Trophoblast cell (in vitro differentiated cells and primary cell): ENCODE measurements around the gene PPL.

ENCODE experiments used
- DNase-seq, 2 donors: peaks; one replicate each; pipeline ENCODE4 v3.0.0-alpha.2; 2016
- H2AFZ ChIP-seq: 2 replicates; pipeline ENCODE4 v1.6.1; 2013; ENCODE audit warnings: low read length, moderate library complexity, mild to moderate bottlenecking; ENCODE audit not compliant: insufficient read depth, poor library complexity
- H2AK5ac ChIP-seq: 2 replicates; pipeline ENCODE4 v1.6.1; 2013; ENCODE audit warnings: mild to moderate bottlenecking, low read length
- H2BK120ac ChIP-seq: 2 replicates; pipeline ENCODE4 v1.6.1; 2013; ENCODE audit warnings: low read length, mild to moderate bottlenecking, moderate library complexity; ENCODE audit not compliant: insufficient read depth, poor library complexity
- H2BK12ac ChIP-seq: 2 replicates; pipeline ENCODE4 v1.6.1; 2013; ENCODE audit warnings: mild to moderate bottlenecking, low read length, moderate library complexity
- H2BK5ac ChIP-seq: 2 replicates; pipeline ENCODE4 v1.6.1; 2013; ENCODE audit warnings: low read length, low read depth, moderate library complexity, mild to moderate bottlenecking; ENCODE audit not compliant: poor library complexity
- H3K14ac ChIP-seq: 2 replicates; pipeline ENCODE4 v1.6.1; 2013; ENCODE audit warnings: mild to moderate bottlenecking, low read length
- H3K18ac ChIP-seq: 2 replicates; pipeline ENCODE4 v1.6.1; 2013; ENCODE audit warnings: mild to moderate bottlenecking, low read length
- H3K23ac ChIP-seq: 2 replicates; pipeline ENCODE4 v1.6.1; 2013; ENCODE audit warnings: low read length
- H3K27ac ChIP-seq: 2 replicates; pipeline ENCODE4 v1.5.1; 2013; ENCODE audit warnings: low read depth, mild to moderate bottlenecking, inconsistent platforms, low read length, moderate library complexity
- H3K27me3 ChIP-seq: 2 replicates; pipeline ENCODE4 v1.6.1; 2013; ENCODE audit warnings: inconsistent platforms, mild to moderate bottlenecking, low read length, moderate library complexity; ENCODE audit not compliant: insufficient read depth
- H3K36me3 ChIP-seq, 2 experiments: 1 replicate in 1 of 2; 2 replicates in 1 of 2; pipeline ENCODE4 v1.6.1; 2013; ENCODE audit warnings: low read length in 2 of 2, mild to moderate bottlenecking in 2 of 2, moderate library complexity in 1 of 2; ENCODE audit not compliant: insufficient read depth in 2 of 2, control insufficient read depth in 1 of 2
- H3K4ac ChIP-seq: 2 replicates; pipeline ENCODE4 v1.6.1; 2013; ENCODE audit warnings: low read depth, mild to moderate bottlenecking, low read length, moderate library complexity
- H3K4me1 ChIP-seq, 2 experiments: 1 replicate in 1 of 2; 2 replicates in 1 of 2; pipeline ENCODE4 v1.6.1; 2013; ENCODE audit warnings: low read length in 2 of 2, mild to moderate bottlenecking in 2 of 2, moderate library complexity in 1 of 2; ENCODE audit not compliant: insufficient read depth in 2 of 2, control insufficient read depth in 1 of 2
- H3K4me2 ChIP-seq: 2 replicates; pipeline ENCODE4 v1.6.1; 2013; ENCODE audit warnings: inconsistent platforms, mild to moderate bottlenecking, low read length, moderate library complexity
- H3K4me3 ChIP-seq: 2 replicates; pipeline ENCODE4 v1.5.1; 2013; ENCODE audit warnings: mild to moderate bottlenecking, low read depth, low read length, inconsistent platforms
- H3K79me1 ChIP-seq: one replicate; pipeline ENCODE4 v1.6.1; 2013; ENCODE audit warnings: low read length
- H3K79me2 ChIP-seq: 2 replicates; pipeline ENCODE4 v1.6.1; 2013; ENCODE audit warnings: low read length, mild to moderate bottlenecking; ENCODE audit not compliant: control insufficient read depth, insufficient read depth, poor library complexity
- H3K9ac ChIP-seq: 2 replicates; pipeline ENCODE4 v1.6.1; 2013; ENCODE audit warnings: mild to moderate bottlenecking, low read length
- H3K9me3 ChIP-seq: 2 replicates; pipeline ENCODE4 v1.6.1; 2013; ENCODE audit warnings: low read depth, mild to moderate bottlenecking, control low read depth, inconsistent platforms, low read length; ENCODE audit not compliant: insufficient read depth
- H4K12ac ChIP-seq: 2 replicates; pipeline ENCODE4 v1.6.1; 2013; ENCODE audit warnings: low read depth, mild to moderate bottlenecking, low read length, moderate library complexity
- H4K8ac ChIP-seq: 2 replicates; pipeline ENCODE4 v1.6.1; 2013; ENCODE audit warnings: low read depth, mild to moderate bottlenecking, low read length, moderate library complexity
- H4K91ac ChIP-seq: one replicate; pipeline ENCODE4 v1.6.1; 2013; ENCODE audit warnings: low read depth, mild to moderate bottlenecking, low read length, moderate library complexity
- WGBS: extraction: QIAGEN DNeasy Blood & Tissue Kit; methylation state at CpG from one replicate; pipeline ENCODE4 v1.1.7; 2013; ENCODE audit warnings: missing lambda C conversion rate; ENCODE audit not compliant: insufficient read length, insufficient coverage; ENCODE audit errors: extremely low coverage; 5-methylcytosine and 5-hydroxymethylcytosine counted together

PPL gene

DNA sequence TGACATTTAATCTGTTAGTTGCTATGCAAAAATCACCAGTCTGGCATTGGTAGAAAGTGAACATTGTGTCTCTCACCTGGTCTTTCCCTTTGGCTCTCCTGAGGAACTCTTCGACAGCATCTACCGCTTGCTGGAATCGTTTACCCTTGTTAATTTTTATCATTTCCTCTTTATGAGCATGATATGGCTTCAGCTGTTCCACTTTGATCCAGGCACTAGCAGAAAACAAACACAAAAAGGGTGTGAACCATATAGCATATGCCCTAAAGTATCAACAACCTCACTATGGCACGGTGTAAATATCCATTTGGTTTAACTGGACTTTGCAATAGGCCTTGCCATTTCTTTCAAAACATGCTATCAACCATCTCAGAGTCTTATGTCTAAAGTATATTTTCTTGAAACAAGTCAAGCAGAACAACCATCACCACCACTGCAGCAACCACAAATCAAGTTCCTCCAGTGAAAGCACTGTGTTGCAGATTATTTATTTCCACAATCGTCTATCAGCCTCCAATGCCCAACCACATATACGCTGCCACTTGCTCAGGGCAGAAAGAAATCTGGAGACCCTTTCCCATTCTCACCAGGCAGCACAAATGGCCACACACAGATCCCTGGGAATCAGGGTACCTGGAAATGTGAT lies 104.1 kb downstream of the PPL start:
- Histone ChIP-seq H3K27ac (no peak overlapping the region), H3K36me3 (peaks cover 43 to 62% of the 10 kb centered on the region in 2 experiments), H2BK120ac (no peak overlapping the region), H3K9me3 (no peaks in the 10 kb centered on the region), H4K12ac (no peak overlapping the region), H3K14ac (no peak overlapping the region), H3K23ac (no peak overlapping the region), H3K79me1 (no peaks in the 10 kb centered on the region), H2BK12ac (no peak overlapping the region), H3K79me2 (no peaks in the 10 kb centered on the region), H3K4me2 (no peak overlapping the region), H2AFZ (no peak overlapping the region), H2BK5ac (no peak overlapping the region), H3K18ac (no peak overlapping the region), H3K4ac (no peak overlapping the region), H4K8ac (no peak overlapping the region), H3K4me1 (peaks cover 4% of the 10 kb centered on the region in 2 experiments), H3K27me3 (no peaks in the 10 kb centered on the region), H2AK5ac (no peak overlapping the region), H3K4me3 (no peak overlapping the region), H4K91ac (no peak overlapping the region), H3K9ac (no peak overlapping the region)
- DNase-seq: no peak
- WGBS: no CpG with 5 or more reads among the region's 6 CpGs
